GM18858 (cell line): ENCODE data around the gene CLIC1.

Experiments used
- ATAC-seq: cut with Tn5 transposase; IDR thresholded peaks from one replicate; pipeline ENCODE4 v1.9.1; 2021; ENCODE audit not compliant: unreplicated experiment

The CLIC1 gene

GRCh38 chr6:31768363-31769257 is 32.3 kb upstream of the CLIC1 start:
- no peak for ATAC-seq

- ATAC-seq: no peak
Observed at GRCh38 chr6:31767096-31767645, 30.8 kb upstream of the CLIC1 start.

- no peak for ATAC-seq
Observed at GRCh38 chr6:31765910-31766794, 29.8 kb upstream of the CLIC1 start.

- ATAC-seq: no peak
Observed at GRCh38 chr6:31765559-31765909, 29.2 kb upstream of the CLIC1 start.

- ATAC-seq: no peak
Observed at GRCh38 chr6:31764198-31764597, 27.9 kb upstream of the CLIC1 start.

GRCh38 chr6:31763619-31763940 is 27.2 kb upstream of the CLIC1 start:
- ATAC-seq: no peak

- no peak for ATAC-seq
Observed at GRCh38 chr6:31762878-31763618, 26.7 kb upstream of the CLIC1 start.

GRCh38 chr6:31762356-31762755 is 26.0 kb upstream of the CLIC1 start, which contains the start of gene SAPCD1:
Gene SAPCD1 (plus strand): TSS chr6:31762656. CDS start chr6:31763055, 399 bp downstream.
- ATAC-seq: no peak

- no peak for ATAC-seq
Observed at GRCh38 chr6:31761343-31761742, 25.0 kb upstream of the CLIC1 start.

GRCh38 chr6:31760790-31761189 is 24.5 kb upstream of the CLIC1 start:
- ATAC-seq: no peak

GRCh38 chr6:31758281-31758680 is 22.0 kb upstream of the CLIC1 start:
- ATAC-seq: no peak

GRCh38 chr6:31752739-31753319 is 16.5 kb upstream of the CLIC1 start:
- no peak for ATAC-seq

GRCh38 chr6:31750411-31751022 is 14.2 kb upstream of the CLIC1 start:
- ATAC-seq: no peak

GRCh38 chr6:31749301-31750036 is 13.1 kb upstream of the CLIC1 start:
- ATAC-seq: no peak

- no peak for ATAC-seq
Observed at GRCh38 chr6:31744422-31744821, 8.1 kb upstream of the CLIC1 start.

GRCh38 chr6:31742894-31743293 is 6.6 kb upstream of the CLIC1 start:
- ATAC-seq: no peak

GRCh38 chr6:31741815-31742214 is 5.5 kb upstream of the CLIC1 start:
- ATAC-seq: no peak

- no peak for ATAC-seq
Observed at GRCh38 chr6:31740397-31741223, 4.3 kb upstream of the CLIC1 start.
